Amniotic stem cell (primary cell): ENCODE results near the gene NTSR2.
A peak's percentile ranks its signal among the peaks of the same experiment; 100 is the strongest.

Source experiments
- DNase-seq: peaks from one replicate; lab custom pipeline; 2025; lab: John Stamatoyannopoulos, UW

The NTSR2 gene

GRCh38 chr2:11669454-11670291 lies at the start of gene NTSR2:
TSS of gene NTSR2 (minus strand) at chr2:11670195. CDS start at chr2:11670129, 66 bp downstream.
- DNase-seq = no peak

- no peak for DNase-seq
These were observed 49.4 kb upstream of the NTSR2 start for GRCh38 chr2:11719230-11719977.

- no peak for DNase-seq
These were observed 48.6 kb upstream of the NTSR2 start for GRCh38 chr2:11718606-11719005.

- DNase-seq = no peak
These were observed 47.6 kb upstream of the NTSR2 start for GRCh38 chr2:11717623-11718022.

GRCh38 chr2:11716689-11717321 lies 46.8 kb upstream of the NTSR2 start:
- DNase-seq = no peak

- DNase-seq = no peak
These were observed 46.1 kb upstream of the NTSR2 start for GRCh38 chr2:11715987-11716652.

GRCh38 chr2:11713815-11714214 lies 43.8 kb upstream of the NTSR2 start:
- DNase-seq = no peak

GRCh38 chr2:11712866-11713265 lies 42.9 kb upstream of the NTSR2 start:
- DNase-seq = no peak

GRCh38 chr2:11711751-11712150 lies 41.8 kb upstream of the NTSR2 start:
- no peak for DNase-seq

- no peak for DNase-seq
These were observed 41.3 kb upstream of the NTSR2 start for GRCh38 chr2:11711354-11711716.

- DNase-seq = no peak
These were observed 40.8 kb upstream of the NTSR2 start for GRCh38 chr2:11710632-11711353.

GRCh38 chr2:11710210-11710609 lies 40.2 kb upstream of the NTSR2 start:
- DNase-seq = peak; percentile 7

- DNase-seq = no peak
These were observed 39.3 kb upstream of the NTSR2 start for GRCh38 chr2:11709293-11709692.

GRCh38 chr2:11708106-11708505 lies 38.1 kb upstream of the NTSR2 start:
- no peak for DNase-seq

GRCh38 chr2:11705711-11706110 lies 35.7 kb upstream of the NTSR2 start:
- no peak for DNase-seq

GRCh38 chr2:11705063-11705462 lies 35.1 kb upstream of the NTSR2 start:
- no peak for DNase-seq

GRCh38 chr2:11703700-11704099 lies 33.7 kb upstream of the NTSR2 start:
- DNase-seq = no peak

GRCh38 chr2:11702946-11703345 lies 33.0 kb upstream of the NTSR2 start:
- no peak for DNase-seq

GRCh38 chr2:11701751-11702301 lies 31.8 kb upstream of the NTSR2 start:
- DNase-seq = no peak

- no peak for DNase-seq
These were observed 31.2 kb upstream of the NTSR2 start for GRCh38 chr2:11701206-11701605.
